H1 (cell line): ENCODE results near the gene CCDC83. TPM values are rescaled to one million over a fixed set of nuclear protein-coding genes. Genes with fewer than 3 reads are reported as not detected.
A peak's percentile ranks its signal among the peaks of the same experiment; 100 is the strongest.

Experiments used
- CTCF ChIA-PET: fragments of 300-600 bp; sonication (Branson Sonifier 250); formaldehyde crosslinking; loops from one replicate; lab custom pipeline; 2021; ENCODE audit not compliant: partially characterized antibody; lab: Charles Lee
- POLR2A ChIA-PET: fragments of 300-600 bp; sonication (Branson Sonifier 250); formaldehyde crosslinking; loops from one replicate; lab custom pipeline; 2021; ENCODE audit warnings: inconsistent platforms; ENCODE audit not compliant: partially characterized antibody; lab: Charles Lee
- DNase-seq, 2 experiments: peaks; one replicate each; pipeline versions ENCODE4 v3.0.0 to v3.0.0-alpha.2; 2010 to 2022; ENCODE audit warnings: low spot score in 2 of 2, low read depth in 1 of 2, mixed read lengths in 1 of 2
- FAIRE-seq: peaks from 2 replicates; lab custom pipeline; 2011; peaks lifted over from hg19 to GRCh38; lab: Jason Lieb, UNC
- H2AFZ ChIP-seq: 2 replicates; pipeline ENCODE4 v1.8.1; 2012; ENCODE audit warnings: low read length, inconsistent platforms
- H2AK5ac ChIP-seq: 2 replicates; pipeline ENCODE4 v1.6.1; 2013; ENCODE audit warnings: low read depth, low read length
- H2BK120ac ChIP-seq: replicated peaks from 2 replicates; pipeline ENCODE3; 2013; ENCODE audit warnings: low read depth, low read length, inconsistent platforms
- H2BK12ac ChIP-seq: 2 replicates; pipeline ENCODE4 v1.6.1; 2013; ENCODE audit warnings: low read depth, low read length
- H2BK15ac ChIP-seq: 2 replicates; pipeline ENCODE4 v1.6.1; 2013; ENCODE audit warnings: low read length
- H2BK20ac ChIP-seq: 2 replicates; pipeline ENCODE4 v1.6.1; 2013; ENCODE audit warnings: low read length
- H2BK5ac ChIP-seq: 2 replicates; pipeline ENCODE4 v1.6.1; 2013; ENCODE audit warnings: low read depth, low read length
- H3K14ac ChIP-seq: 2 replicates; pipeline ENCODE4 v1.6.1; 2013; ENCODE audit warnings: inconsistent platforms; ENCODE audit not compliant: insufficient read length
- H3K18ac ChIP-seq: 2 replicates; pipeline ENCODE4 v1.6.1; 2013; ENCODE audit warnings: low read length; ENCODE audit errors: extremely low read depth
- H3K23ac ChIP-seq: 2 replicates; pipeline ENCODE4 v1.6.1; 2013; ENCODE audit warnings: inconsistent platforms; ENCODE audit not compliant: insufficient read length
- H3K23me2 ChIP-seq: 2 replicates; pipeline ENCODE4 v1.6.1; 2013; ENCODE audit warnings: low read depth, low read length
- H3K27ac ChIP-seq: 2 replicates; pipeline ENCODE4 v1.6.1; 2011; ENCODE audit warnings: low read depth, low read length, inconsistent platforms
- H3K27me3 ChIP-seq, 4 experiments: replicated peaks in 1 of 4; 1 replicate in 1 of 4; 2 replicates in 3 of 4; pipeline versions ENCODE4 v1.6.1 to v1.8.1; 2011 to 2013; ENCODE audit warnings: low read length in 3 of 4, mild to moderate bottlenecking in 3 of 4, inconsistent platforms in 2 of 4, mixed read lengths in 2 of 4, moderate library complexity in 1 of 4; ENCODE audit not compliant: control insufficient read depth in 3 of 4, insufficient read depth in 3 of 4; ENCODE audit errors: extremely low read depth in 1 of 4
- H3K36me3 ChIP-seq, 4 experiments: 2 replicates each; pipeline versions ENCODE4 v1.6.1 to v1.8.1; 2011 to 2013; ENCODE audit warnings: mild to moderate bottlenecking in 4 of 4, low read length in 3 of 4, moderate library complexity in 2 of 4, control low read depth in 1 of 4, inconsistent platforms in 1 of 4; ENCODE audit not compliant: insufficient read depth in 4 of 4, control insufficient read depth in 2 of 4
- H3K4ac ChIP-seq: replicated peaks from 2 replicates; pipeline ENCODE3; 2013; ENCODE audit warnings: low read length, low read depth, mixed read lengths, inconsistent platforms; ENCODE audit not compliant: insufficient read length
- H3K4me1 ChIP-seq, 4 experiments: replicated peaks in 1 of 4; 1 replicate in 1 of 4; 2 replicates in 3 of 4; pipeline versions ENCODE4 v1.6.1 to v1.8.1; 2011 to 2013; ENCODE audit warnings: low read length in 3 of 4, inconsistent platforms in 2 of 4, mixed read lengths in 1 of 4; ENCODE audit not compliant: insufficient read depth in 4 of 4, control insufficient read depth in 3 of 4
- H3K4me2 ChIP-seq, 2 experiments: 2 replicates each; pipeline versions ENCODE4 v1.6.1 to v1.8.1; 2011 to 2013; ENCODE audit warnings: low read depth in 2 of 2, low read length in 2 of 2, control low read depth in 1 of 2, inconsistent platforms in 1 of 2, mild to moderate bottlenecking in 1 of 2; ENCODE audit not compliant: insufficient read depth in 1 of 2
- H3K4me3 ChIP-seq, 4 experiments: fragments of 200-600, 300-600 bp in 1 of 4; sonication (generic), shearing (Covaris generic), sonication (Bioruptor Twin) in 1 of 4; 2 replicates each; pipeline versions ENCODE4 v1.5.1 to v1.8.1; 2011 to 2016; ENCODE audit warnings: low read length in 4 of 4, low read depth in 3 of 4, control low read depth in 2 of 4, inconsistent platforms in 2 of 4, mild to moderate bottlenecking in 2 of 4, mixed read lengths in 1 of 4, moderate library complexity in 1 of 4; ENCODE audit not compliant: insufficient read depth in 2 of 4; ENCODE audit errors: extremely low read depth in 1 of 4
- H3K56ac ChIP-seq: replicated peaks from 2 replicates; pipeline ENCODE3; 2013; ENCODE audit warnings: low read depth, mild to moderate bottlenecking, mixed read lengths, low read length, inconsistent platforms; ENCODE audit not compliant: insufficient read length
- H3K79me1 ChIP-seq: 2 replicates; pipeline ENCODE4 v1.6.1; 2013; ENCODE audit warnings: low read depth, low read length, control low read depth
- H3K79me2 ChIP-seq, 2 experiments: 2 replicates each; pipeline versions ENCODE4 v1.6.1 to v1.8.1; 2012 to 2013; ENCODE audit warnings: low read length in 2 of 2, mild to moderate bottlenecking in 2 of 2, inconsistent platforms in 1 of 2; ENCODE audit not compliant: insufficient read depth in 2 of 2, control insufficient read depth in 1 of 2
- H3K9ac ChIP-seq, 4 experiments: replicated peaks in 1 of 4; 1 replicate in 1 of 4; 2 replicates in 3 of 4; pipeline versions ENCODE4 v1.6.1 to v1.8.1; 2011 to 2013; ENCODE audit warnings: low read depth in 3 of 4, low read length in 3 of 4, control low read depth in 2 of 4, mild to moderate bottlenecking in 2 of 4, moderate library complexity in 2 of 4, inconsistent platforms in 1 of 4; ENCODE audit errors: extremely low read depth in 1 of 4
- H3K9me3 ChIP-seq, 2 experiments: 2 replicates each; pipeline versions ENCODE4 v1.6.1 to v1.8.1; 2012 to 2013; ENCODE audit warnings: mild to moderate bottlenecking in 2 of 2, moderate library complexity in 2 of 2, control low read depth in 1 of 2, inconsistent platforms in 1 of 2, low read depth in 1 of 2, low read length in 1 of 2, mixed read lengths in 1 of 2; ENCODE audit not compliant: insufficient read depth in 2 of 2
- H4K20me1 ChIP-seq, 2 experiments: replicated peaks in 1 of 2; 2 replicates each; pipeline versions ENCODE3 to v1.8.1; 2011 to 2013; ENCODE audit warnings: inconsistent platforms in 2 of 2, low read length in 2 of 2, mild to moderate bottlenecking in 1 of 2; ENCODE audit not compliant: insufficient read depth in 2 of 2, control insufficient read depth in 1 of 2
- H4K5ac ChIP-seq: 2 replicates; pipeline ENCODE4 v1.6.1; 2013; ENCODE audit warnings: low read length, low read depth, mixed read lengths, inconsistent platforms; ENCODE audit not compliant: insufficient read length
- H4K8ac ChIP-seq: 2 replicates; pipeline ENCODE4 v1.8.0; 2013; ENCODE audit warnings: mild to moderate bottlenecking, moderate library complexity, low read length, inconsistent platforms; ENCODE audit not compliant: insufficient read depth; ENCODE audit errors: extremely low read depth
- H4K91ac ChIP-seq: replicated peaks from 2 replicates; pipeline ENCODE3; 2013; ENCODE audit warnings: low read length, mixed read lengths, inconsistent platforms; ENCODE audit not compliant: insufficient read length
- ATF3 ChIP-seq: IDR thresholded peaks from 2 replicates; pipeline ENCODE4 v1.6.1; 2011; ENCODE audit warnings: low read depth, mild to moderate bottlenecking, low read length; ENCODE audit not compliant: insufficient read depth
- BRCA1 ChIP-seq: IDR thresholded peaks from 2 replicates; pipeline ENCODE4 v1.6.1; 2012; ENCODE audit warnings: low read depth, low read length, improper control_type of control experiment
- CHD1 ChIP-seq: IDR thresholded peaks from 2 replicates; pipeline ENCODE4 v1.6.1; 2012; ENCODE audit warnings: low read depth, low read length, improper control_type of control experiment
- E2F6 ChIP-seq: IDR thresholded peaks from 2 replicates; pipeline ENCODE4 v1.6.1; 2012; ENCODE audit warnings: inconsistent platforms
- EGR1 ChIP-seq: IDR thresholded peaks from 2 replicates; pipeline ENCODE4 v1.6.1; 2011; ENCODE audit warnings: low read depth, low read length, borderline replicate concordance
- EZH2 ChIP-seq: fragments of 200-600 bp; sonication (generic); IDR thresholded peaks from 2 replicates; pipeline ENCODE4 v1.7.1; 2012; ENCODE audit warnings: low read depth, mild to moderate bottlenecking, moderate library complexity, low read length, inconsistent platforms; ENCODE audit not compliant: severe bottlenecking
- PHF8 ChIP-seq: fragments of 200-600 bp; sonication (generic); conservative IDR thresholded peaks from 2 replicates; pipeline ENCODE4 v1.7.1; 2012; ENCODE audit warnings: low read depth, mild to moderate bottlenecking, inconsistent platforms, low read length, moderate library complexity
- POLR2AphosphoS5 ChIP-seq: IDR thresholded peaks from 2 replicates; pipeline ENCODE4 v1.6.1; 2011; ENCODE audit warnings: low read depth, low read length
- RNF2 ChIP-seq: fragments of 200-900, 300-1000 bp; sonication (generic); IDR thresholded peaks from 2 replicates; pipeline ENCODE4 v1.7.1; 2016; ENCODE audit warnings: borderline replicate concordance, low read depth, mild to moderate bottlenecking, antibody characterized with exemption, low read length; ENCODE audit not compliant: poor library complexity, severe bottlenecking; ENCODE audit errors: missing control alignments
- SAP30 ChIP-seq: fragments of 300-600 bp; sonication (generic); IDR thresholded peaks from 2 replicates; pipeline ENCODE4 v1.7.1; 2012; ENCODE audit warnings: low read length, moderate library complexity, mild to moderate bottlenecking, inconsistent platforms; ENCODE audit not compliant: insufficient read depth, insufficient replicate concordance
- SIX5 ChIP-seq: IDR thresholded peaks from 2 replicates; pipeline ENCODE4 v1.6.1; 2011; ENCODE audit warnings: mild to moderate bottlenecking, low read depth, low read length
- TAF1 ChIP-seq: IDR thresholded peaks from 2 replicates; pipeline ENCODE4 v1.6.1; 2011; ENCODE audit warnings: mild to moderate bottlenecking, low read depth, low read length
- YY1 ChIP-seq: IDR thresholded peaks from 2 replicates; pipeline ENCODE4 v1.6.1; 2011; ENCODE audit warnings: low read depth, mild to moderate bottlenecking, low read length
- WGBS, 2 experiments: shearing (Covaris generic) in 1 of 2; methylation state at CpG; one replicate each; pipeline versions ENCODE4 v1.1.6 to v1.1.7; 2013 to 2015; ENCODE audit warnings: low lambda C conversion rate in 2 of 2, mixed read lengths in 2 of 2, inconsistent platforms in 1 of 2, low coverage in 1 of 2, missing lambda C conversion rate in 1 of 2; ENCODE audit not compliant: insufficient replicate concordance in 2 of 2, insufficient coverage in 1 of 2, insufficient read length in 1 of 2; ENCODE audit errors: extremely low coverage in 1 of 2, missing lambda C conversion rate in 1 of 2; 5-methylcytosine and 5-hydroxymethylcytosine counted together
- polyA plus RNA-seq, 7 experiments: library from polyadenylated mRNA; depleted of rRNA in 3 of 7; stranded (reverse) in 5 of 7; unstranded in 2 of 7; fragments of >200 nt in 5 of 7; fragments of 200-250 nt in 2 of 7; gene quantifications; 1 replicate in 5 of 7; 2 replicates in 1 of 7; 4 replicates in 1 of 7; pipeline versions ENCODE4 v1.2.1 to v1.2.3, GENCODE V29; 2011 to 2013; ENCODE audit warnings: missing spikeins in 2 of 7, mixed read lengths in 2 of 7
- total RNA-seq: library from RNA; stranded (reverse); fragmentation: NEBNext Ultra II Directional; extraction: Animal tissue kit (Norgen Biotek cat#: 25700); gene quantifications from 2 replicates; pipeline ENCODE4 v1.2.1, GENCODE V29; 2021

CCDC83 gene
- total and polyA plus RNA-seq, 2 of the 8 experiments (the other 6 are each of a cell fraction or from before 2014, with no cell fraction given), result not detected

- Histone ChIP-seq H2BK12ac (no peak overlapping the region), H2BK5ac (no peak overlapping the region), H3K23ac (no peak overlapping the region), H2AFZ (0 out of 2 replicates have a peak overlapping the region, but pooled peaks have one; percentile 63), H3K9ac (no peak overlapping the region), H2BK120ac (no peak overlapping the region), H3K79me1 (no peaks in the 10 kb centered on the region), H2BK15ac (no peak overlapping the region), H3K4me2 (no peak overlapping the region), H3K27ac (no peak overlapping the region), H4K20me1 (no peaks in the 10 kb centered on the region), H4K5ac (no peak overlapping the region), H3K56ac (no peak overlapping the region), H2BK20ac (no peak overlapping the region), H3K4me1 (no peaks in the 10 kb centered on the region), H3K27me3 (no peaks in the 10 kb centered on the region), H4K8ac (no peak overlapping the region), H3K9me3 (no peaks in the 10 kb centered on the region), H3K4me3 (no peak overlapping the region), H2AK5ac (no peak overlapping the region), H4K91ac (no peak overlapping the region), H3K18ac (no peak overlapping the region), H3K4ac (no peak overlapping the region), H3K14ac (no peak overlapping the region), H3K23me2 (no peaks in the 10 kb centered on the region), H3K36me3 (no peaks in the 10 kb centered on the region), H3K79me2 (no peaks in the 10 kb centered on the region)
- WGBS, 2 experiments, result 81% methylated on average over 6 of the region's 6 CpGs; no CpG with 5 or more reads in 1 of the 2 experiments
- POLR2A ChIA-PET, result no interaction called here
- FAIRE-seq, result no peak
- no peak for DNase-seq
- CTCF ChIA-PET, result interaction anchor here (0.8 to 1.2 kb wide), 2 partner anchors 13 to 55 kb away, joined by 3 to 4 read pairs; no protein-coding TSS in a partner anchor
- no peak for TF ChIP-seq E2F6
- TF ChIP-seq EGR1, result no peak
- TF ChIP-seq BRCA1, result no peak
- no peak for TF ChIP-seq ATF3
- TF ChIP-seq TAF1, result no peak
- TF ChIP-seq YY1, result no peak
- TF ChIP-seq EZH2, result no peak
- TF ChIP-seq CHD1, result no peak
- no peak for TF ChIP-seq POLR2AphosphoS5
- TF ChIP-seq PHF8, result no peak
- TF ChIP-seq RNF2, result no peak
- no peak for TF ChIP-seq SIX5
- no peak for TF ChIP-seq SAP30
These were observed 38.2 kb downstream of the CCDC83 start for GRCh38 chr11:85893395-85893794.
